MCF 10A (cell line): ENCODE data around the gene DNAJC6. TPM values are rescaled to one million over a fixed set of nuclear protein-coding genes. Genes with fewer than 3 reads are reported as not detected.
"Not testable (repeated sequence)": the region's sequence is repeated elsewhere in the genome, so short reads cannot be mapped to it uniquely, and the experiment has no call there.

Experiments used
- BruUV-seq: library from RNA; stranded (reverse); fragments of 400-500 nt; replicated peaks from 2 replicates; lab custom pipeline; 2021; lab: Mats Ljungman, UMichigan
- CTCF ChIA-PET: fragments of 300-600 bp; sonication (Branson Sonifier 250); formaldehyde crosslinking; extraction: SDS; loops from one replicate; lab custom pipeline; 2021; ENCODE audit warnings: antibody characterized with exemption, inconsistent platforms; lab: Yijun Ruan, JAX
- POLR2A ChIA-PET: fragments of 300-600, 350-650 bp; sonication (Branson Sonifier 250); formaldehyde crosslinking; extraction: SDS; loops from one replicate; lab custom pipeline; 2020; ENCODE audit warnings: antibody characterized with exemption, inconsistent platforms; lab: Yijun Ruan, JAX
- DNase-seq: peaks from one replicate; pipeline ENCODE4 v3.0.0-alpha.2; 2018; ENCODE audit not compliant: unreplicated experiment
- H3K27ac Mint-ChIP-seq: one replicate; pipeline ENCODE4 v1.8.0; 2022; ENCODE audit warnings: mild to moderate bottlenecking, low read depth, mixed read lengths; ENCODE audit not compliant: unreplicated experiment
- H3K27me3 Mint-ChIP-seq: one replicate; pipeline ENCODE4 v1.8.0; 2022; ENCODE audit warnings: mixed read lengths; ENCODE audit not compliant: insufficient read depth, unreplicated experiment
- H3K36me3 Mint-ChIP-seq: one replicate; pipeline ENCODE4 v1.8.0; 2022; ENCODE audit warnings: mild to moderate bottlenecking, moderate library complexity, mixed read lengths; ENCODE audit not compliant: insufficient read depth, unreplicated experiment
- H3K4me1 Mint-ChIP-seq: one replicate; pipeline ENCODE4 v1.8.0; 2022; ENCODE audit warnings: mixed read lengths; ENCODE audit not compliant: insufficient read depth, unreplicated experiment
- H3K4me3 Mint-ChIP-seq: one replicate; pipeline ENCODE4 v1.8.0; 2022; ENCODE audit warnings: mild to moderate bottlenecking, moderate library complexity, mixed read lengths; ENCODE audit not compliant: unreplicated experiment
- H3K9me3 Mint-ChIP-seq: one replicate; pipeline ENCODE4 v1.8.0; 2022; ENCODE audit warnings: mixed read lengths; ENCODE audit not compliant: unreplicated experiment
- intact Hi-C: fragments of 100-400 bp; cut with micrococcal nuclease; formaldehyde crosslinking; loops from 2 replicates; pipeline ENCODE4 v1.14.1; 2022
- total RNA-seq: library from RNA; stranded (reverse); gene quantifications from 2 replicates; pipeline ENCODE4 v1.2.3, GENCODE V29; 2022
- TF ChIP-seq, protein P1 (sequence below): fragments of 200-600 bp; IDR thresholded peaks from one replicate; pipeline ENCODE4 v1.8.0; 2022; ENCODE audit warnings: antibody characterized with exemption, mild to moderate bottlenecking; ENCODE audit not compliant: unreplicated experiment

DNAJC6 gene
- total RNA-seq, 1 experiment from 2014 or later: 7.9 TPM

DNA sequence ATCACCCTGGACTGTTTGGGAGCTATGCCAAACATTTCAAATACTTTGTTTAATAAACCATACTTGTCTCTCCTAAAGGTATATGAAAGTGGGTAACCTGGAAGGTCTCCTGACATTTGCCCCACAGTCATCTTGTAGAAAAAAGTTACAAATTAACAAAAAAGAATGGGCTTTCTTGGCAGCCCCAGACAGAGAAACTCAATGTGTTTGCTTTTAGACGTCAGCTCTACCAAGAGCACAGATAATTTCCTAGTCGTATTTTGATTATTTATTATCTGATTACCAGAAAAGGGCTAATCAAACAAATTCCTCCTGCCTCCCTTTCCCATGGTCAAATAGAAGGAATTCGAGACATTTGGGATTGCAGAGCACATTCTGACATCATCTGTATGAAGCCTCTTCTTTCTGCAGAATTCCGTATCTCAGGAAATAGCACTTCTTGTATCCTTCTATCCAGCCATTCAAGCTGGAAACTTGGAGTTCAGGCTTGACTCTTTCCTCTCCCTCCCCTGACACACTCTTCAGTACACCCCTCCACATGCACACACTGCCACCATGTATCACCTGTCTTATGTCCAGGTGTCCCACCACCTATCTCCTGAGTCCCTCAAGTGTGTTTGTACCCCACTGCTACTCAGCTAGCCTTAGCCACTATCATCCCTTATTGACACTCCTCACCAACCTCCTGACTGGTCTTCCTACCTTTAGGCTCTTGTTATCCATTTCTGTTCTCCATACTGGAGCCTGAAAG lies 68.3 kb downstream of the DNAJC6 start:
- Mint-ChIP-seq H3K4me3 (no peak overlapping the region), H3K27me3 (no peaks in the 10 kb centered on the region), H3K9me3 (no peaks in the 10 kb centered on the region), H3K4me1 (peaks cover 4% of the 10 kb centered on the region), H3K36me3 (peaks cover 7% of the 10 kb centered on the region), H3K27ac (no peak overlapping the region)
- TF ChIP-seq, protein P1, sequence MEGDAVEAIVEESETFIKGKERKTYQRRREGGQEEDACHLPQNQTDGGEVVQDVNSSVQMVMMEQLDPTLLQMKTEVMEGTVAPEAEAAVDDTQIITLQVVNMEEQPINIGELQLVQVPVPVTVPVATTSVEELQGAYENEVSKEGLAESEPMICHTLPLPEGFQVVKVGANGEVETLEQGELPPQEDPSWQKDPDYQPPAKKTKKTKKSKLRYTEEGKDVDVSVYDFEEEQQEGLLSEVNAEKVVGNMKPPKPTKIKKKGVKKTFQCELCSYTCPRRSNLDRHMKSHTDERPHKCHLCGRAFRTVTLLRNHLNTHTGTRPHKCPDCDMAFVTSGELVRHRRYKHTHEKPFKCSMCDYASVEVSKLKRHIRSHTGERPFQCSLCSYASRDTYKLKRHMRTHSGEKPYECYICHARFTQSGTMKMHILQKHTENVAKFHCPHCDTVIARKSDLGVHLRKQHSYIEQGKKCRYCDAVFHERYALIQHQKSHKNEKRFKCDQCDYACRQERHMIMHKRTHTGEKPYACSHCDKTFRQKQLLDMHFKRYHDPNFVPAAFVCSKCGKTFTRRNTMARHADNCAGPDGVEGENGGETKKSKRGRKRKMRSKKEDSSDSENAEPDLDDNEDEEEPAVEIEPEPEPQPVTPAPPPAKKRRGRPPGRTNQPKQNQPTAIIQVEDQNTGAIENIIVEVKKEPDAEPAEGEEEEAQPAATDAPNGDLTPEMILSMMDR: no peak
- ChIA-PET POLR2A (no interaction called here), CTCF (interaction anchor here (0.5 to 1.1 kb wide), 3 partner anchors 14 to 741 kb away, joined by 3 to 4 read pairs (median 3); no protein-coding TSS in a partner anchor)
- DNase-seq: no peak
- BruUV-seq: no TSS peak
- intact Hi-C loops: no loop called here

DNA sequence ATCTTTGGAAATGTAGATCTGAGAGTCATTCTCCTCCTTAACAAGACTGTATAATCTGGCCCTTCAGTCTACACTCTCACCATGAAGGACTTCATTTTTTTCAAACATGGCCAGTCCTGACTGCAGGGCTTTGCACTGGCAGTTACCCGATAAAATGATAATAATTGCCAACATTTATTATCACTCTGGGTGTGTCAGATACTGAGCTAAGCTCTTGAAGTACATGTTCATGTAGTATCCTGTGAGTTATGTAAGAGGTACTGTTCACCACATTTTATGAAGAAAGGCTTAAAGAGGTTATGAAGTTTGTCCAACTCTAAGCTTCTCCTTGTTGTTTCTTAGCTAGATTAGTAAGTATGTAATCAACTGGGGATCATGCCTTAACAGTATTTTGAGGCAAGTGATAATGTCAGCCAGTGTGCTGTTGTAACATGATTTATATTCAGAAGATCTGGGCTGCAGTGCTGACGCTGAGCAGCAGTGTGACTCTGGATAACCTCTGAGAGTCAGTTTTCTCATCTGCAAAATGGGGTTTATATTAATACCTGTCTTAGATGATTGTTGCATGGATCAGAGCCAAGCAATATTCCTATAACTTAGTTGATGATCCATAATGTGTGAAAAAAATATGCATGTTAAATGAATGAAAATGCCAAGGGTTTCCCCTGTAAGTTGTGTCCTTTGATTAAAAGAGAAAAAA lies 69.1 kb downstream of the DNAJC6 start:
- intact Hi-C loops: no loop called here
- H3K4me3 Mint-ChIP-seq: no peak overlapping the region
- ChIA-PET POLR2A (no interaction called here), CTCF (interaction anchor here (0.5 kb wide), 1 partner anchor 742 kb away, joined by 4 read pairs; no protein-coding TSS in a partner anchor)
- no TSS peak for BruUV-seq
- no peak overlapping the region for H3K27ac Mint-ChIP-seq
- no peak for DNase-seq
- no peaks in the 10 kb centered on the region for H3K27me3 Mint-ChIP-seq
- no peaks in the 10 kb centered on the region for H3K4me1 Mint-ChIP-seq
- TF ChIP-seq, protein P1: no peak
- H3K36me3 Mint-ChIP-seq: peaks cover 7% of the 10 kb centered on the region
- no peaks in the 10 kb centered on the region for H3K9me3 Mint-ChIP-seq

DNA sequence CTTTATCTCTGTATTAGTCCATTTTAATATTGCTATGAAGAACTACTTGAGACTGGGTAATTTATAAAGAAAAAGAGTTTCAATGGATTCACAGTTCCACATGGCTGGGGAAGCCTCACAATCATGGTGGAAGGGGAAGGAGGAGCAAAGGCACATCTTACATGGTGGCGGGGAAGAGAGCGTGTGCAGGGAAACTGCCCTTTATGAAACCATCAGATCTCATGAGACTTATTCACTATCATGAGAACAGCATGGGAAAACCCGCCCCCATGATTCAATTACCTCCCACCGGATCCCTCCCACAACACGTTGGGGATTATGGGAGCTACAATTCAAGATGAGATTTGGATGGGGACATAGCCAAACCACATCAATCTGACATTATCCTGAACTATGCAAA lies 75.1 kb downstream of the DNAJC6 start:
- POLR2A ChIA-PET: interaction anchor here (1.1 kb wide), 1 partner anchor 10 kb away, joined by 3 read pairs; no protein-coding TSS in a partner anchor
- BruUV-seq, intact Hi-C loops, H3K4me3 Mint-ChIP-seq, H3K27me3 Mint-ChIP-seq, DNase-seq, H3K4me1 Mint-ChIP-seq, H3K27ac Mint-ChIP-seq, H3K9me3 Mint-ChIP-seq: not testable (repeated sequence)
- CTCF ChIA-PET: interaction anchor here (0.6 kb wide), 1 partner anchor 1262 kb away, joined by 3 read pairs; no protein-coding TSS in a partner anchor
- peaks cover 16% of the 10 kb centered on the region for H3K36me3 Mint-ChIP-seq

DNA sequence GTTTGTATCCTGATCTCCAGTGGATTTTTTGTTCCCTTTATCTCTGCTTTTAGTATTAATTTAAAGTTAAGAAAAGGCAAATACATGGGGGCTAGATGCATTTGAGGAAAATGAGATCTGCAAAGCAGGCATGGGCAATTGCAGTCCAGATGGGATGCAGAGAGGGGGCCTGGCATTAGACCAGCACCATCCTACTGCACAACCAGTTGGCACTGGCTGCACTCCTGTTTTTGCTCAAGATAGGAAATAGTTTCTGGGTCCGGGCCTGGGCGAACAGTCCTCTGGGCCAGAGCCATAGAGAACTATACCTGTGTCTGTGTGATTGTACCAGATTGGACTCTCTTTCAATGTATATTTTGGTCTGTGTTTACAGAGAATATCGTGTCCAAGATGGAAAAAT lies 77.1 kb downstream of the DNAJC6 start:
- no TSS peak for BruUV-seq
- Mint-ChIP-seq H3K36me3 (peaks cover 9% of the 10 kb centered on the region), H3K4me1 (no peaks in the 10 kb centered on the region), H3K27ac (no peak overlapping the region), H3K9me3 (no peaks in the 10 kb centered on the region), H3K4me3 (no peak overlapping the region), H3K27me3 (no peaks in the 10 kb centered on the region)
- intact Hi-C loops: no loop called here
- no peak for DNase-seq
- ChIA-PET POLR2A (interaction anchor here (0.6 kb wide), 1 partner anchor 351 kb away, joined by 3 read pairs; no protein-coding TSS in a partner anchor), CTCF (no interaction called here)
- TF ChIP-seq, protein P1: no peak
